Amniotic epithelial cell (primary cell): Measurements from ENCODE around the gene MYORG.

ENCODE experiments used
- DNase-seq: peaks from one replicate; pipeline ENCODE4 v3.0.0-alpha.2; 2010; ENCODE audit warnings: low read depth

The MYORG gene

GRCh38 chr9:34332076-34332964 is 44.4 kb downstream of the MYORG start:
- peak; percentile 50 for DNase-seq

- DNase-seq = no peak
Measured at GRCh38 chr9:34331196-34331595, 45.5 kb downstream of the MYORG start.

GRCh38 chr9:34328987-34329832 is 47.5 kb downstream of the MYORG start, which contains the start of the genes KIF24 and NUDT2:
KIF24 (minus strand) TSS chr9:34329268; CDS start chr9:34311346, 17,922 bp downstream.
NUDT2 (plus strand) TSS chr9:34329569; CDS start chr9:34339040, 9,471 bp downstream.
- peak; percentile 100 for DNase-seq

- DNase-seq = peak; percentile 35
Measured at GRCh38 chr9:34328500-34328986, 48.2 kb downstream of the MYORG start.

GRCh38 chr9:34326690-34327089 is 50.0 kb downstream of the MYORG start:
- no peak for DNase-seq

GRCh38 chr9:34322899-34323591 is 53.7 kb downstream of the MYORG start:
- DNase-seq = no peak

- DNase-seq = no peak
Measured at GRCh38 chr9:34321451-34321850, 55.2 kb downstream of the MYORG start.

GRCh38 chr9:34318163-34318790 is 58.4 kb downstream of the MYORG start:
- no peak for DNase-seq

GRCh38 chr9:34317436-34317835 is 59.3 kb downstream of the MYORG start:
- DNase-seq = no peak
